Measurements from ENCODE around the gene RAB36. TPM values are rescaled to one million over a fixed set of nuclear protein-coding genes. Genes with fewer than 3 reads are reported as not detected.

Gene RAB36
- total RNA-seq, 1 donor: 4.6 TPM

DNA sequence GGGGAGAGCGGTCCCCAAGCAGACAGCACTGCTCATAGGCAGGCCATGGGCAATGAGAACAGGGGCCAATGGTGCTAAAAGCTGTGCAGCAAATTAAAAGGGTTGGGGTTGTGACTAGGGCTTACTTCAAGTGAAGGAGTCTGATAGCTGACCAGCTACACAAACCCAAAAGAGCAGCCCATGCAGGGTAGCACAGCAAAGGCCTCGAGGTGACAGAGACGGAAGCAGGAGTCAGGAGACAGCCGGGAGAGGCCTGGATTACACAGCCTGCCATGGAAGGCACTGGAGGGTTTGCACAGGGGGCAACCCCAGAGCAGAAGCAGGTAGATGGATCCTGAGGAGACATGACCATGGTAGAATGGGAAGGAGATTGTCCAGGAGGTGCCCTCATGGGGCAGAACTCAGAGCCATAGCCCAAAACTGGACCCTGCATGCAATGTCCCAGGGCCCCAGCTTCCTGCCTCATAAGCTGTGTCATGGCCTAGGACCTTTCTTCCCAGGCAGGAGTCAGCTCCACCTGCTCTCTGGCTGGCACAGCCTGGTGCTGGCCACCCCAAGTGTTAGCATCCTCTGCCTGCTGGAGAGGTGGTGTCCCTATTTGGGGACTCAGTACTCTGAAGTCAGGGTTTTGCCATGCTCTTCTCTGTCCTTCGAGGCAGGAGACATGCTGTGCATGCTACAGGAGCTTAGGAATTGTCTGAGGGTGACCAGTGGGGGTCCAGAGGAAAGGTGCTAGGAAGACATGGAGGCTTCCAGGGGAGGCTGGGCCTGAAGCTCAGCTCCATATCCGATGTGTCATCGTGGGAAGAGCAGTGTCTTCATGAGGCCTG lies 36.8 kb upstream of the RAB36 start:
- H3K4me3 ChIP-seq (ENCODE audit: low read depth, low read length): no peak overlapping the region
- TF ChIP-seq, protein P1, sequence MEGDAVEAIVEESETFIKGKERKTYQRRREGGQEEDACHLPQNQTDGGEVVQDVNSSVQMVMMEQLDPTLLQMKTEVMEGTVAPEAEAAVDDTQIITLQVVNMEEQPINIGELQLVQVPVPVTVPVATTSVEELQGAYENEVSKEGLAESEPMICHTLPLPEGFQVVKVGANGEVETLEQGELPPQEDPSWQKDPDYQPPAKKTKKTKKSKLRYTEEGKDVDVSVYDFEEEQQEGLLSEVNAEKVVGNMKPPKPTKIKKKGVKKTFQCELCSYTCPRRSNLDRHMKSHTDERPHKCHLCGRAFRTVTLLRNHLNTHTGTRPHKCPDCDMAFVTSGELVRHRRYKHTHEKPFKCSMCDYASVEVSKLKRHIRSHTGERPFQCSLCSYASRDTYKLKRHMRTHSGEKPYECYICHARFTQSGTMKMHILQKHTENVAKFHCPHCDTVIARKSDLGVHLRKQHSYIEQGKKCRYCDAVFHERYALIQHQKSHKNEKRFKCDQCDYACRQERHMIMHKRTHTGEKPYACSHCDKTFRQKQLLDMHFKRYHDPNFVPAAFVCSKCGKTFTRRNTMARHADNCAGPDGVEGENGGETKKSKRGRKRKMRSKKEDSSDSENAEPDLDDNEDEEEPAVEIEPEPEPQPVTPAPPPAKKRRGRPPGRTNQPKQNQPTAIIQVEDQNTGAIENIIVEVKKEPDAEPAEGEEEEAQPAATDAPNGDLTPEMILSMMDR (IDR thresholded peaks at IDR 0.05; ENCODE audit: insufficient read depth, low read length): no peak

DNA sequence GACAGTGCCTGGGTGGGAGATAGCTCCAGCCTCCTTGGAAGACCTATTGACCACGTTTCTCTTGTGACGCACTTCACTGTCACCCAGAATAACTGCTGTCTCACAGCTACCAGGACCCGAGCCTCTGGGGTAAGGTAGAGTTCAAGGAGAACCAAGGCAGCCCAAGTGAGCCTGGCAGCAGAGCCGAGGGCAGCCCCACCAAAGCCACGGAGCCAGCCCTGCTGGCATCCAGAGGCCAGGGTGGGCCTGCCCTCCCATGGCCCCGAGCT lies 36.3 kb upstream of the RAB36 start:
- DNase-seq (ENCODE audit: low read depth): no peak
- TF ChIP-seq, protein P1 (IDR thresholded peaks at IDR 0.05; ENCODE audit: insufficient read depth, low read length): no peak
- H3K4me3 ChIP-seq (ENCODE audit: low read depth, low read length): no peak overlapping the region

More for the DNA sequence above, 36.8 kb upstream of the RAB36 start:
- no peak for DNase-seq (ENCODE audit: low read depth)

DNA sequence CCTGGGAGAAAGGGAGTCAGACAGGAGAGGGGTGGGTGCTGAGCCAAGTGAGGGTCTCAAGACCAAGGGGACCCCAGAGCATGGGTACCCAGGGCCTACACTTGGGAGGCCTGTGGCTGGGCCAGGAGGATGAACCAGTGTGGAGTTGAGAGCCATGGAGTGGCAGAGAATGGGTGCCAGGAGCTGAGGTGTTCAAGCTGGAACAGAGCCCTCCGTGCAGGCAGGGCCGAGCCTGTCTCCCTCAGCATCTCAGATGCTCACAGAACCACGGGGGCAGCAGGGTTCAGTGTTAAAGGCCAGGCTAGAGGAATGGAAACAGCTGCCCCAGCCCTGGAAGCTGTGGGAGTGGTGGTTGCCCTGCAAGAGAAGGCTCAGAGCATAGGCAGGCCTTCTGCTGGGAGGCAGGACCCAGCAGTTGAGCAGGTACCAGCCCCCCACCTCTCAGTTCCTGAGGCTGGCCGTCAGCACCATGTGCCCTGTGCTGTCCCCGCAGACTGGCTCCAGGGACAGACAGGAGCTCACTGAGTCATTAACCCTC lies 35.8 kb upstream of the RAB36 start:
- TF ChIP-seq, protein P1 (IDR thresholded peaks at IDR 0.05; ENCODE audit: insufficient read depth, low read length): no peak
- H3K4me3 ChIP-seq (ENCODE audit: low read depth, low read length): no peak overlapping the region
- DNase-seq (ENCODE audit: low read depth): no peak

DNA sequence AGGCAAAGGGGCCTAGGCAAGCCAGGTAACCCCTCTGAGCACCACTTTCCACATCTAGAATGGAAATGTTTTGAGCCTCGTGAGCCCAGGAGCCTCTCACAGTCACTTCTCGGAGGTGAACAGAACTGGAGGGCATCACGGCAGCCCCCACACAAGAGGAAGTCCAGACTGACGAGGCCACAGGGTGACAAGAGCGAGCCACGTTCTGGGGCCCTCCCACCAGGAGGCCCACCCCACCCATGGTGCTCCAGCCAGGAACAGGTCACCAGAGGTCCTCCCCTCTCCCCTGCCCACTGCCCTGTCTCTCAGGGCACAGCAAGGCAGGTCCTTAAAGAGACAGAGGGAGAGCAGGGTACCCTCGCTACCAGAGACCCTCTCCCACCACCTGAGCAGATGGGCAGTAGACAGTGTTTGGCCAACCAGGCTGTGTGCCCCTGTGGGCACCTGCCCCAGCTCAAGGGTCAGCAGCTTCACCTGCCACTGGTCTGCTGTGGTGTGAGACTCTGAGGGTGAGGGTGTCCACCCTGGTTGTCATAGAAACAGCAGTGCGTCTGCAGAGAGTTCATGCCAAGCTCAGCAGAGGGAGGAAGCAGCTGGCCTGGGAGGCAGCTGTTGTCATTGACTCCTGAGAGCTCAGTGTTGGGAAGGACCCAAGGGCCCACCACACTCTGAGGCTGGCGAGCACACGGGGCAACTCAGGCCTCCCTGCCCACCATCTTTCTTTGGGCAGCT lies 34.9 kb upstream of the RAB36 start:
- DNase-seq (ENCODE audit: low read depth): no peak
- TF ChIP-seq, protein P1 (IDR thresholded peaks at IDR 0.05; ENCODE audit: insufficient read depth, low read length): no peak
- H3K4me3 ChIP-seq (ENCODE audit: low read depth, low read length): no peak overlapping the region

DNA sequence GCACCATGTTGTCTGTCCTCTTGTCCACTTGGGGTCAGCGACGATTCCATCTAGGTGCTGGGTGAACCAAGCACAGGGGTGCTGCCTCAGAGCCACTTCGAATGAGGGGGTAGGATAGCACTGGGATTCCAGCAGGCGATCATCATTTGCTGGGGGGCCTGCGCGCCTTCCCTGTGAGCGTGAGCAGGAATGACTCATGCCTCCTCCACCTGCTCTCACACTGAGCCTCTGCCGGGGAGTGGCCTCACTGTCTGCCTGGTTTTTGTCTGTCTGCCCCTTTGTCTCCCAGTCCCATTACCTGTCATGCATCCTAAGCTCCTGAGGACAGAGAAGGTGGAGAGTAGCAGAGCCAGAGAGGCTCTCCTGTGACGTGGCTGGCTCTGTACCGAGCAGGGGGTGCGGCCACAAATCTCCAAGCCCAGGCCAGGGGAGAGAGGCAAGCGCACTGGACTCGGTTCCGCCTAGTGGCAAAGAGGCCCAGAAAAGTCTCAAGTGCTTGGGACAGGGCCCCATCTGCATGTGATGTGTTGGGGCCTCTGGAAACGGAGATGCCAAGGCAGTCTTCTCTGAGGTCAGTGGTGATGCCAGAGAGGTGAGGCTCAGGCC lies 34.3 kb upstream of the RAB36 start:
- no peak overlapping the region for H3K4me3 ChIP-seq (ENCODE audit: low read depth, low read length)
- TF ChIP-seq, protein P1 (IDR thresholded peaks at IDR 0.05; ENCODE audit: insufficient read depth, low read length): no peak
- no peak for DNase-seq (ENCODE audit: low read depth)

DNA sequence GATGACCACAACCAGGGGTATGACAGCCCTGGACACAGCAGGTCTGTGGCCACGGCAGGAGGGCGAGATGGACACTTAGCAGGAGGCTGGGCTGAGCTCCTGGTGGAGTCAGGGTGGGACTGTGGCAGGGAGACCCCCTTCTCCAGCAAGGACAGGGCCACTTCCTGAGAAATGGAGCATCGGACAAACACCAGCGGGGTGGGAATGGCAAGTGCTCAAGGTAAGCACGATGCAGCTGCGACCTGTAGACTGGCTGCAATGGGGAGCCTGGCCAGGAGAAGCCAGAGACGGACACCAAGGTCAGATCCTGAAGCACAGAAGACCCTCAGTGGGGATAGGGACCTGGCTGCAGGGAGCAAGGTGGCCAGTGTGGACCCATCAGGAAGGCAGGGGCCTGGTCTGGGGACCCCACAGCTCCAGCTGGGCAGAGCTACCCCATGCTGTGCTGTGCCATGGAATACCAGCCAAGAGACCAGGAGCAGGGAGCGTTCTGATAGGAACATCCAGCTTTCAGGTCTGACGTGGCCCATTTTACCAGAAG lies 32.7 kb upstream of the RAB36 start:
- TF ChIP-seq, protein P1 (IDR thresholded peaks at IDR 0.05; ENCODE audit: insufficient read depth, low read length): no peak
- DNase-seq (ENCODE audit: low read depth): no peak
- H3K4me3 ChIP-seq (ENCODE audit: low read depth, low read length): no peak overlapping the region

Measured in fibroblast of the aortic adventitia (primary cell).